HG03135 (cell line): ENCODE data around the gene MOB2.

Experiments
- ATAC-seq: cut with Tn5 transposase; IDR thresholded peaks from one replicate; pipeline ENCODE4 v1.9.1; 2021; ENCODE audit warnings: mild to moderate bottlenecking, moderate library complexity; ENCODE audit not compliant: unreplicated experiment

MOB2 gene

GRCh38 chr11:1505480-1505879, 18.9 kb upstream of the MOB2 start:
- no peak for ATAC-seq

- no peak for ATAC-seq
Observed at GRCh38 chr11:1504581-1505290, 18.2 kb upstream of the MOB2 start.

GRCh38 chr11:1504138-1504537, 17.6 kb upstream of the MOB2 start:
- ATAC-seq = no peak

- no peak for ATAC-seq
Observed at GRCh38 chr11:1503708-1504104, 17.1 kb upstream of the MOB2 start.

GRCh38 chr11:1502954-1503707, 16.6 kb upstream of the MOB2 start:
- ATAC-seq = no peak

GRCh38 chr11:1502168-1502953, 15.8 kb upstream of the MOB2 start:
- ATAC-seq = no peak

GRCh38 chr11:1501421-1502167, 15.0 kb upstream of the MOB2 start:
- ATAC-seq = no peak

GRCh38 chr11:1500466-1501420, 14.2 kb upstream of the MOB2 start:
- no peak for ATAC-seq

- no peak for ATAC-seq
Observed at GRCh38 chr11:1499899-1500298, 13.3 kb upstream of the MOB2 start.

- no peak for ATAC-seq
Observed at GRCh38 chr11:1499261-1499890, 12.8 kb upstream of the MOB2 start.

GRCh38 chr11:1498262-1498661, 11.7 kb upstream of the MOB2 start:
- ATAC-seq = no peak

- no peak for ATAC-seq
Observed at GRCh38 chr11:1497600-1497999, 11.0 kb upstream of the MOB2 start.

- no peak for ATAC-seq
Observed at GRCh38 chr11:1496761-1497095, 10.1 kb upstream of the MOB2 start.

GRCh38 chr11:1496091-1496760, 9.6 kb upstream of the MOB2 start:
- no peak for ATAC-seq

GRCh38 chr11:1494650-1495049, 8.1 kb upstream of the MOB2 start:
- no peak for ATAC-seq

- ATAC-seq = no peak
Observed at GRCh38 chr11:1493650-1494244, 7.2 kb upstream of the MOB2 start.

- no peak for ATAC-seq
Observed at GRCh38 chr11:1491379-1491778, 4.8 kb upstream of the MOB2 start.

GRCh38 chr11:1490651-1491050, 4.1 kb upstream of the MOB2 start:
- ATAC-seq = no peak
